GM18508 (cell line): ENCODE results near the gene SEMA3E.

Source experiments
- ATAC-seq: cut with Tn5 transposase; IDR thresholded peaks from one replicate; pipeline ENCODE4 v1.9.1; 2021; ENCODE audit warnings: moderate number of reproducible peaks; ENCODE audit not compliant: insufficient read depth, unreplicated experiment

SEMA3E gene

GRCh38 chr7:83643012-83643411 lies 5.9 kb downstream of the SEMA3E start:
- ATAC-seq: no peak

GRCh38 chr7:83640731-83641537 lies 8.0 kb downstream of the SEMA3E start:
- ATAC-seq: no peak

- no peak for ATAC-seq
These were observed 8.7 kb downstream of the SEMA3E start for GRCh38 chr7:83640240-83640639.

DNA sequence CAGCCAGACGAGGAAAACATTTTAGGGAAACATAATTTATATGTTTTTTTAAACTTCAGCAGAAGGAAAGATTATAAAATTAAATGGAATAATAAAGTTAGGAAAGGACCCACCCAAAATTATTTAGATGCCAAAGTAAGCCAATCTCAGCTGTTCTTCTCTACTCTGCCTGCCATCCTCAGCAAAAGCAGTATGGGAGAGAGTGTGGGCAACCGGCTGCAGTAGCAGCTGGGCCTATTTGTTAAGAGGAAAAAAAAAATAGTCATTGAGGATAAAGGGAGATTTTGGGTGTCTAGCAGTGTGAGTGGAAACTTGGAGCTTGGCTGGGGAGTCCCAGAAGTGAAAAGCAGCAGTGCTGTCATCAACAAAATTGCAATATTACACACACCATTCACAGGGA lies 15.4 kb downstream of the SEMA3E start:
- ATAC-seq: no peak

- no peak for ATAC-seq
These were observed 19.6 kb downstream of the SEMA3E start for GRCh38 chr7:83629117-83629880.

GRCh38 chr7:83617858-83618257 lies 31.1 kb downstream of the SEMA3E start:
- ATAC-seq: no peak

- ATAC-seq: no peak
These were observed 34.8 kb downstream of the SEMA3E start for GRCh38 chr7:83614112-83614511.

- no peak for ATAC-seq
These were observed 35.7 kb downstream of the SEMA3E start for GRCh38 chr7:83613232-83613631.

- no peak for ATAC-seq
These were observed 37.2 kb downstream of the SEMA3E start for GRCh38 chr7:83611776-83612175.

DNA sequence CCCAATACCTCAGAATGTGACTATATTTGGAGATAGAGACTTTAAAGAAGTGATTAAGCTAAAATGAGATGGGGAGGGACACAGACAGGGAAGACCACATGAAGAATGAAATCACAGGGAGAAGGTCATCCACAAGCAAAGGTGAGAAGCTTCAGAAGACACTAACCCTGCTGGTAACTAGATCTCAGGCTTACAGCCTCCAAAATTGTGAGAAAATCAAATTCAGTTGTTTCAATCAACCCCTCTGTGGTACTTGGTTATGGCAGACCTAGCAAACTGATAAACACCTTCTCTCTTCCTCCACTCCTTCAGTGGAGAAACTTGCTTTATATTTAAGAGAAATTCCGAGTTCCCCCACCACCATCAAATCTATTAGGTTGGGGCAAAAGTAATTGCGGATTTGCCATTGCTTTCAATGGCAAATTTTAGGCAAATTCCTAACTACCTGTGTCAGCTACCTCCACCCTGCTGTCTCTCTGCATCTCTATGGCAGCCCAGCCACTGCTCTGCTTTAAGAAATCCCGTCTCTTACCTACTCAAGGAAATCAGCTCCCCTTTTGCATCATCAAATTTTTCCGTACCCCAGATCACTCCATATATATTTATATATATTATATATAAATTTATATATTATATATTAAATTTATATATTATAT lies 38.2 kb downstream of the SEMA3E start:
- ATAC-seq: no peak

DNA sequence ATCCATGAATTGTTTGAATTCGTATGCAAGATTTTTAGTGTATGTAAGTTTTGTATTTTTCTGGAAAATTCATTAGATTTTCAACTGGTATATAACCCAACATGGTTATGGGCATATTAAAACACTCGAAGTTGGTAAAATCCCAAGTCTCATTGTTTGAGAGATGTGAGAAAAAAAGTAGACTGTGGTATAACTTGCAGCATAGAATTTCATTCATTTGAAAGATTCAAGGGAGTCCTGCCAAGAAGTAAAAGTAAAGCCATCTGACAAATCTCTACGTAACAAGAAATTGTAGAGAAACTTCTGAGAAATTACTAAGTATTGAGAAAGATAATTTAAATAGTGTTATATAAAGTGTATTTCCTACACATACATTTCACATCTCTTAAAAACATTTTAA lies 40.2 kb downstream of the SEMA3E start:
- no peak for ATAC-seq

DNA sequence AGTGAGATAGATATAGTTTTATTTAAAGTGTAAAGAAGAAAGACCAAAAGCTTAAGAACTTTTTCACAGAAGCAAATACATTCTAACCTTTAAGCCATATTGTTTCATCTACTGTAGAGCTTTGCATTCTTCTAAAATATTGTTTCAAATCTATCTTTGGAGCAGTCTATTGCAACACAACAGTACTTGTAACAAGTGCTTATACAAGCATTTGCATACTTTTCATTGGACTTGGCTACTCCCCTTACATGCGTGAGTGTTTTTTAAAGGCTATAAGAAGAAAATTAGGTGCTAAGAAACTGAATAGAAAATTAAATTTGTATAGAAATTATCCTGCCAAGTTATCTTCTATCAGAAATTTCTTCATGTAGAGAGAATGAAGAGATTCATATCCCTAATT lies 45.3 kb downstream of the SEMA3E start:
- ATAC-seq: no peak

- no peak for ATAC-seq
These were observed 49.8 kb downstream of the SEMA3E start for GRCh38 chr7:83599131-83599530.

GRCh38 chr7:83593921-83594475 lies 54.9 kb downstream of the SEMA3E start:
- ATAC-seq: no peak

DNA sequence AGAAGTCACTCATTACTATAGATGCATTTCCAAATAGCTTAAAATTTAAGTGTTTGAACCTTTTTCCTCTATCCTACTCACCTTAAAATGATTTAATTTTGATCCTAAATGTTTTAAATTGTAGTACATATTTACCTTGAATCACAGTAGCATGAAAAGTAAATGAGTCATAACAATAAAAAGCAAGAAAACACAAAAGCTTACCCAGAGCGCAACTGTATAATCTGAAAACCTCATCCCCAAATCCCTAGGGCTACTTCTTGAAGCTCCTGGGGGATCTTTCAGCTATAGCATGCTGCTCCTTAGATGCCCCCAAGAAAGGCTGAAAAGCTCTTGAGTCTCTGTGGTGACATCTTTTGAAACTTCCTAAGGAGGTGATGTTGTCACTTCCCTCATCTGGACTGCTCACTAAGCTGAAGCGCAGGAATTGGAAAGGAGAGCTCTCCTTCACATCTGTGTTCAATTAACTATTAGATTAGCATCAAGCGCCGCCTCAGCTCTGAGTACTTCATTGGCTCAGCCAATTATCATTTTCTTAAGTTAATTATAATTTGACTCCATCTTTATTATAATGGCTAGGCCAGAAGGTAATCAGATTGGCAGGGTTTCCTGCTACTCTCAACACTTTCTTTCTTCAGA lies 60.2 kb downstream of the SEMA3E start:
- no peak for ATAC-seq

DNA sequence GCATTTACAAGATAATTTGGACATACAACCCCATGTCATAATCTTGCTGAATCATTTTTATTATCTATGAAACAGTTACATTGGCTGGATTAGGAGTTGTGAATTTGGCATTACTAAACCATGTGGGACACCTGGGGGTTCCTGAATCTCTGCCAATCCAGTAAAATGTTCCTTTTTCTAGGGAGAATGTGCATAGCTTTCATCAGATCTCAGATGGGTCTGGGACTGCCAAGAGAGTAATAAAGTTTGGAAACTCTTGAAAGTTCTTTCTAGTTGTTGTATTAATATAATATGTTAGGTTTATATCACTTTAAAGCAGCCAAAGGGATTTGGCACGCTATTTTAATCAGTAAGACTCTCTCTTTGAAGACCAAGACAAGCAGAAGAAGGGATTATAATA lies 62.7 kb downstream of the SEMA3E start:
- ATAC-seq: no peak

DNA sequence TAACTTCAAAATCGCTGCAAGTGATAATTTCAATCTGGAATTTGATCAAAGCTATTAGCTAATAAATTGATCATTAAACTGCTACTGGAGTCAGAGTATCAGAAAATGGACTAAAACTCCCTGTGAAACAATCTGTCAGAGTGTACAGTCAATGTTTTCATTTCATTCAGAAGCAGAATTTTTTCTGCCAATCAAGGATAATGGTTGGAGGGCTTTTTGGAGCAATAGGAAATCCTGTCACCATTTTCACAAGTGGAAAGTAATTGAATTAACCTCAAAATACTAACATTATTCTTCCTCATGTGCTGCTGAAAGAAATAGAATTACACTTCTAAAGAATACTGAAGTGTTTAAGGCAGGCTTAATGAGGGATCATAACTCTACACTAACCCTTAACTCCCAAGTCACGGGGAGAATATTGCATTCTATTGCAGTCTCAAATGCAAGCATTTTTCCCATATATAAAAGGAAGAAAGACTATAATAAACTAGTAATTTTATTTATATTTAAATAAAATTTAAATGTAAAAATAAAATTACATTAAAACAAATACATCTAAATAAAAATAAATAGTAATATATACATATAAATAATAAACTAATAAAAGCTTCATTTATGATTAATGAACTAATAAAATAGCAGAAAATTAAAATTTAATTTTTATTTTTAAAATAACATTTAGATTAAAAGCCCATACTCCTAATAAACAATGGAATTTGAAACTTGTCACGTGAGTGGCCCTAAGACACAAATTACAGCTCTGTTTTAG lies 67.1 kb downstream of the SEMA3E start:
- no peak for ATAC-seq

- ATAC-seq: no peak
These were observed 69.2 kb downstream of the SEMA3E start for GRCh38 chr7:83579740-83580139.

- no peak for ATAC-seq
These were observed 73.5 kb downstream of the SEMA3E start for GRCh38 chr7:83575436-83575835.

DNA sequence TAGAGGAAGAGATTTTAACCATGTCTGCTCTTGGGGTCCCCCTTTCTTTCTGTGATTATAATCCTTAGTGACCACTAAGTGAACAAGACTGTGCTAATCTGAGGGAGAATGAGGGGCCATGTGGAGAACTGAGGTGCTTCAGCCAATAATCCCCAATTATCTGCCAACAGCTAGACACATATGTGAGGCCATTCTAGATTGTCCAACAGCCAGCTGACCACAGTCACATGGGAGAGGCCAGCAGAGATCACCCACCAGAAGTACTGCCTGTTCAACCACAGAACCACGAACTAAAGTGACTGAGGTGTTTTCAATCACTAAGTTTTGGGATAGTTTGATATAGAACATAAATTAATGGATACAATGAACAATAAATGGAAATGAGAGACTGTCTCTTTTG lies 74.3 kb downstream of the SEMA3E start:
- no peak for ATAC-seq
